NCI-H1048 (cell line): ENCODE data around the gene CENPX.
"Not testable (repeated sequence)": the region's sequence is repeated elsewhere in the genome, so short reads cannot be mapped to it uniquely, and the experiment has no call there.

Source experiments
- DNase-seq: peaks from one replicate; lab custom pipeline; 2025; lab: John Stamatoyannopoulos, UW

The CENPX gene

GRCh38 chr17:81998691-81999438, 23.8 kb downstream of the CENPX start:
- DNase-seq, result no peak

- no peak for DNase-seq
Observed at GRCh38 chr17:81998212-81998611, 24.5 kb downstream of the CENPX start.

GRCh38 chr17:81996757-81997441, 25.8 kb downstream of the CENPX start:
- DNase-seq, result no peak

- no peak for DNase-seq
Observed at GRCh38 chr17:81996232-81996756, 26.4 kb downstream of the CENPX start.

GRCh38 chr17:81995463-81996231, 27.0 kb downstream of the CENPX start:
- DNase-seq, result no peak

GRCh38 chr17:81994593-81995462, 27.9 kb downstream of the CENPX start:
- DNase-seq, result no peak

- no peak for DNase-seq
Observed at GRCh38 chr17:81993729-81994592, 28.7 kb downstream of the CENPX start.

- DNase-seq, result no peak
Observed at GRCh38 chr17:81992306-81993102, 30.2 kb downstream of the CENPX start.

- DNase-seq, result no peak
Observed at GRCh38 chr17:81991684-81992305, 30.9 kb downstream of the CENPX start.

- DNase-seq, result no peak
Observed at GRCh38 chr17:81990836-81991683, 31.6 kb downstream of the CENPX start.

GRCh38 chr17:81987161-81987770, 35.4 kb downstream of the CENPX start:
- no peak for DNase-seq

GRCh38 chr17:81986606-81987005, 36.1 kb downstream of the CENPX start:
- no peak for DNase-seq

GRCh38 chr17:81984773-81985410, 37.8 kb downstream of the CENPX start:
- no peak for DNase-seq

- DNase-seq, result no peak
Observed at GRCh38 chr17:81983639-81984373, 38.9 kb downstream of the CENPX start.

- no peak for DNase-seq
Observed at GRCh38 chr17:81983011-81983638, 39.6 kb downstream of the CENPX start.

- not testable (repeated sequence) for DNase-seq
Observed at GRCh38 chr17:81981511-81981910, 41.2 kb downstream of the CENPX start.
